H9 (cell line): ENCODE measurements around the gene PPWD1. TPM values are rescaled to one million over a fixed set of nuclear protein-coding genes. Genes with fewer than 3 reads are reported as not detected.
A peak's percentile ranks its signal among the peaks of the same experiment; 100 is the strongest.

Source experiments
- DNase-seq: peaks from one replicate; pipeline ENCODE4 v3.0.0-alpha.2; 2017
- H2AFZ ChIP-seq: one replicate; pipeline ENCODE4 v1.6.1; 2013; ENCODE audit warnings: mild to moderate bottlenecking, low read length, control low read depth, moderate library complexity
- H2AK5ac ChIP-seq: 2 replicates; pipeline ENCODE4 v1.6.1; 2013; ENCODE audit warnings: low read length, control low read depth, mixed read lengths; ENCODE audit not compliant: insufficient read length
- H2BK120ac ChIP-seq: one replicate; pipeline ENCODE4 v1.6.1; 2013; ENCODE audit warnings: low read depth, mild to moderate bottlenecking, low read length, control low read depth, inconsistent platforms; ENCODE audit not compliant: poor library complexity, severe bottlenecking
- H2BK12ac ChIP-seq: 2 replicates; pipeline ENCODE4 v1.6.1; 2013; ENCODE audit warnings: low read length, control low read depth, mixed read lengths, low read depth; ENCODE audit not compliant: insufficient read length
- H2BK15ac ChIP-seq: 2 replicates; pipeline ENCODE4 v1.6.1; 2013; ENCODE audit warnings: low read depth, low read length, control low read depth
- H2BK20ac ChIP-seq: one replicate; pipeline ENCODE4 v1.6.1; 2013; ENCODE audit warnings: low read depth, mild to moderate bottlenecking, low read length, control low read depth, inconsistent platforms; ENCODE audit not compliant: poor library complexity, severe bottlenecking
- H2BK5ac ChIP-seq: 2 replicates; pipeline ENCODE4 v1.6.1; 2013; ENCODE audit warnings: low read length, control low read depth, mixed read lengths; ENCODE audit not compliant: insufficient read length
- H3K14ac ChIP-seq: 2 replicates; pipeline ENCODE4 v1.6.1; 2013; ENCODE audit warnings: low read length, control low read depth; ENCODE audit not compliant: insufficient read depth
- H3K18ac ChIP-seq: 2 replicates; pipeline ENCODE4 v1.6.1; 2013; ENCODE audit warnings: low read depth, mild to moderate bottlenecking, mixed read lengths, low read length, control low read depth; ENCODE audit not compliant: insufficient read length
- H3K23ac ChIP-seq: 2 replicates; pipeline ENCODE4 v1.6.1; 2013; ENCODE audit warnings: low read length, control low read depth, mixed read lengths, low read depth; ENCODE audit not compliant: insufficient read length
- H3K23me2 ChIP-seq: 2 replicates; pipeline ENCODE4 v1.6.1; 2013; ENCODE audit warnings: low read depth, mild to moderate bottlenecking, mixed read lengths, low read length, control low read depth; ENCODE audit not compliant: insufficient read length, poor library complexity, severe bottlenecking
- H3K27ac ChIP-seq: 2 replicates; pipeline ENCODE4 v1.5.1; 2013; ENCODE audit warnings: low read length, control low read depth, mixed read lengths, low read depth; ENCODE audit not compliant: insufficient read length
- H3K27me3 ChIP-seq: 2 replicates; pipeline ENCODE4 v1.6.1; 2013; ENCODE audit warnings: low read length, control low read depth, inconsistent platforms; ENCODE audit not compliant: insufficient read depth
- H3K4ac ChIP-seq: 2 replicates; pipeline ENCODE4 v1.6.1; 2013; ENCODE audit warnings: low read depth, mild to moderate bottlenecking, control low read depth, inconsistent platforms, low read length, moderate library complexity
- H3K4me1 ChIP-seq: 2 replicates; pipeline ENCODE4 v1.6.1; 2013; ENCODE audit warnings: low read length, control low read depth, inconsistent platforms; ENCODE audit not compliant: insufficient read depth
- H3K4me2 ChIP-seq: 2 replicates; pipeline ENCODE4 v1.6.1; 2013; ENCODE audit warnings: low read length, control low read depth, mixed read lengths; ENCODE audit not compliant: insufficient read length, insufficient read depth
- H3K56ac ChIP-seq: 2 replicates; pipeline ENCODE4 v1.6.1; 2013; ENCODE audit warnings: low read depth, mild to moderate bottlenecking, mixed read lengths, low read length, control low read depth; ENCODE audit not compliant: insufficient read length
- H3K79me1 ChIP-seq: 2 replicates; pipeline ENCODE4 v1.6.1; 2013; ENCODE audit warnings: low read depth, mild to moderate bottlenecking, moderate library complexity, low read length, control low read depth, inconsistent platforms; ENCODE audit not compliant: insufficient read depth, poor library complexity, severe bottlenecking
- H3K79me2 ChIP-seq: 2 replicates; pipeline ENCODE4 v1.6.1; 2013; ENCODE audit warnings: low read length, control low read depth, inconsistent platforms; ENCODE audit not compliant: insufficient read depth
- H3K9ac ChIP-seq: 2 replicates; pipeline ENCODE4 v1.6.1; 2013; ENCODE audit warnings: low read length, control low read depth, mixed read lengths; ENCODE audit not compliant: insufficient read length; ENCODE audit errors: extremely low read depth
- H3K9me3 ChIP-seq: one replicate; pipeline ENCODE4 v1.6.1; 2013; ENCODE audit warnings: low read depth, low read length, inconsistent platforms; ENCODE audit not compliant: control insufficient read depth
- H3T11ph ChIP-seq: one replicate; pipeline ENCODE4 v1.6.1; 2013; ENCODE audit warnings: mild to moderate bottlenecking, low read length, control low read depth, inconsistent platforms
- H4K20me1 ChIP-seq: one replicate; pipeline ENCODE4 v1.6.1; 2013; ENCODE audit not compliant: control insufficient read depth, insufficient read length, insufficient read depth
- H4K5ac ChIP-seq: 2 replicates; pipeline ENCODE4 v1.6.1; 2013; ENCODE audit warnings: low read depth, mild to moderate bottlenecking, mixed read lengths, low read length, control low read depth; ENCODE audit not compliant: insufficient read length
- H4K8ac ChIP-seq: replicated peaks from 2 replicates; pipeline ENCODE4 v1.6.1; 2013; ENCODE audit warnings: low read length, control low read depth, mixed read lengths, low read depth; ENCODE audit not compliant: insufficient read length
- H4K91ac ChIP-seq: 2 replicates; pipeline ENCODE4 v1.6.1; 2013; ENCODE audit warnings: low read depth, mild to moderate bottlenecking, moderate library complexity, mixed read lengths, low read length, control low read depth; ENCODE audit not compliant: insufficient read length
- H3K27ac Mint-ChIP-seq, 3 experiments: 2 replicates in 2 of 3; 3 replicates in 1 of 3; pipeline ENCODE4 v1.8.0; 2020 to 2021; ENCODE audit warnings: mixed read lengths in 3 of 3, mild to moderate bottlenecking in 1 of 3, moderate library complexity in 1 of 3
- H3K27me3 Mint-ChIP-seq: 2 replicates; pipeline ENCODE4 v1.8.0; 2021; ENCODE audit warnings: low read depth, mild to moderate bottlenecking, moderate library complexity, mixed read lengths
- H3K36me3 Mint-ChIP-seq, 3 experiments: 2 replicates in 2 of 3; 3 replicates in 1 of 3; pipeline ENCODE4 v1.8.0; 2020 to 2021; ENCODE audit warnings: low read depth in 3 of 3, mixed read lengths in 3 of 3; ENCODE audit not compliant: insufficient read depth in 1 of 3
- H3K4me1 Mint-ChIP-seq, 2 experiments: 2 replicates each; pipeline ENCODE4 v1.8.0; 2020; ENCODE audit warnings: mixed read lengths in 2 of 2
- H3K4me3 Mint-ChIP-seq, 2 experiments: 2 replicates in 1 of 2; 3 replicates in 1 of 2; pipeline ENCODE4 v1.8.0; 2020 to 2021; ENCODE audit warnings: mild to moderate bottlenecking in 2 of 2, mixed read lengths in 2 of 2, moderate library complexity in 1 of 2
- H3K9me3 Mint-ChIP-seq, 2 experiments: 2 replicates in 1 of 2; 3 replicates in 1 of 2; pipeline ENCODE4 v1.8.0; 2020; ENCODE audit warnings: mild to moderate bottlenecking in 2 of 2, mixed read lengths in 2 of 2, moderate library complexity in 1 of 2
- WGBS: extraction: QIAGEN DNeasy Blood & Tissue Kit; methylation state at CpG from one replicate; pipeline ENCODE4 v1.1.7; 2013; ENCODE audit warnings: missing lambda C conversion rate, low lambda C conversion rate, mixed read lengths; ENCODE audit not compliant: insufficient read length; ENCODE audit errors: extremely low coverage; 5-methylcytosine and 5-hydroxymethylcytosine counted together
- long read RNA-seq: library from polyadenylated mRNA; unstranded; transcript quantifications from one replicate; pipeline ENCODE4 v2.0.0, GENCODE V29; 2020
- total RNA-seq: library from RNA; stranded (reverse); gene quantifications from 2 replicates; pipeline ENCODE4 v1.2.1, GENCODE V29; 2021
- TF ChIP-seq, protein P1 (sequence below): fragments of 200-600 bp; sonication (generic); conservative IDR thresholded peaks from 3 replicates; pipeline ENCODE4 v1.8.0; 2021; ENCODE audit warnings: antibody characterized with exemption, mild to moderate bottlenecking

Gene PPWD1
- total RNA-seq, result 42.0 and 43.2 TPM in 2 replicates
- long read RNA-seq, transcript PPWD1-201 (11 exons, 2,166 nt), result major isoform, 295 of 345 reads
- long read RNA-seq, transcript PPWD1-214 (12 exons, 2,195 nt), result minor isoform, 11 of 345 reads
- long read RNA-seq, partial matches to known transcripts, result 9 of 345 reads
- long read RNA-seq, other reads (novel, unspliced or antisense), result 29 of 345 reads

DNA sequence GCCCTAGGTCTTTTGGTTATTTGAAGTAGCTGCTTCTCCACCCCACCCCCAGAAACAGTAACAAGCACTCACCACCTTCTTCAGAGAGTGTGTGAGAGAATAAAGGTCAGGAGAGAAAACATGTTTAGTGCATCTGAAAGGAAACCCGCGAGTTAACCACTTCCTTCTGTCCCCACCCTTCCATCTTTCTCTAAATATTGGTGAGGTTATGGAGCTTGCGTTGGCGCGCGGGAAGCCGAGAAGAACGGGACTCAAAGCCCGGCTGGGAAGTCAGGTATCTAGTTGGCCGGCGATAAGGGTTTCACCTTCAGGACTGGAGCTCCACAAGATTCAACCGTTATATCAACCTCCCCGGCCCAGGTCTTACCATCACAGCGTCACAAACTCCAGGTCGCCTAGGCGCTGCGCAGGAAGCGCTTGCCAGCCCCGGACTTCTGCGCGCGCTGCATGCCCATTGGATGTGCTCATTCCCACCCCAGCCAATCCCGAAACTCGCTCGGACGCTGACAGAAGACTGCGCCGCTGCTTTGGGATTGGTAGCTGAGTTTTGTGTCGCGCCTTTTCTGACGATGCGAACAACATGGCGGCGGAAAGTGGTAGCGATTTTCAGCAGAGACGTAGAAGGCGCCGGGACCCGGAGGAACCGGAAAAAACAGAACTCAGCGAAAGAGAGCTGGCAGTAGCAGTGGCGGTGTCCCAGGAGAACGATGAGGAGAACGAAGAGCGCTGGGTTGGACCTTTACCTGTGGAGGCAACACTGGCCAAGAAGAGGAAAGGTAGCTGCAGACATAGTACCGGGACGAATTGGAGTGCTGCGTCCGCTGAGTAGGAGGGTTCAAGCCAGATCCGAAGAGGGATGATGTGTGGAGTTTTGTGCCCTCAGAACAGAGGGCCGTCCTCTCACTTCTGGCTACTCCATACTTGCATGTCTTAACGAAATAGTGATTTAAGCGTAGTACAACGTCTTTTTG lies at the start of gene PPWD1, which contains the start of gene CENPK:
PPWD1 (plus strand) TSS at position 566 of the 971 bp plus-strand sequence; CDS start at position 581, 15 bp downstream.
CENPK (minus strand) TSS at position 438 of the 971 bp plus-strand sequence. CDS start 8,261 bp downstream, outside the sequence.
- H3K23me2 ChIP-seq, result peaks cover 2% of the 10 kb centered on the region
- no peak within 1 kb of the TSS for H2BK120ac ChIP-seq
- DNase-seq, result peak; percentile 97
- no peak within 1 kb of the TSS for H2AK5ac ChIP-seq
- Mint-ChIP-seq H3K27me3 (no peaks in the 10 kb centered on the region), H3K9me3 (peaks cover 0 to 2% of the 10 kb centered on the region in 2 experiments; a peak in 1 of 5 replicates), H3K4me1 (peaks cover 15 to 20% of the 10 kb centered on the region in 2 experiments), H3K4me3 (peak within 1 kb of the TSS; percentile 98 to 99), H3K27ac (peak within 1 kb of the TSS; percentile 99 to 100 (median 100)), H3K36me3 (peaks cover 4 to 24% (median 22%) of the 10 kb centered on the region in 3 experiments; a peak in 6 of 7 replicates)
- peak within 1 kb of the TSS; percentile 61 for H4K5ac ChIP-seq
- peak within 1 kb of the TSS; percentile 10 for H2BK5ac ChIP-seq
- no peak within 1 kb of the TSS; the same call in 1 of the 2 replicates for H3K4ac ChIP-seq
- TF ChIP-seq, protein P1, sequence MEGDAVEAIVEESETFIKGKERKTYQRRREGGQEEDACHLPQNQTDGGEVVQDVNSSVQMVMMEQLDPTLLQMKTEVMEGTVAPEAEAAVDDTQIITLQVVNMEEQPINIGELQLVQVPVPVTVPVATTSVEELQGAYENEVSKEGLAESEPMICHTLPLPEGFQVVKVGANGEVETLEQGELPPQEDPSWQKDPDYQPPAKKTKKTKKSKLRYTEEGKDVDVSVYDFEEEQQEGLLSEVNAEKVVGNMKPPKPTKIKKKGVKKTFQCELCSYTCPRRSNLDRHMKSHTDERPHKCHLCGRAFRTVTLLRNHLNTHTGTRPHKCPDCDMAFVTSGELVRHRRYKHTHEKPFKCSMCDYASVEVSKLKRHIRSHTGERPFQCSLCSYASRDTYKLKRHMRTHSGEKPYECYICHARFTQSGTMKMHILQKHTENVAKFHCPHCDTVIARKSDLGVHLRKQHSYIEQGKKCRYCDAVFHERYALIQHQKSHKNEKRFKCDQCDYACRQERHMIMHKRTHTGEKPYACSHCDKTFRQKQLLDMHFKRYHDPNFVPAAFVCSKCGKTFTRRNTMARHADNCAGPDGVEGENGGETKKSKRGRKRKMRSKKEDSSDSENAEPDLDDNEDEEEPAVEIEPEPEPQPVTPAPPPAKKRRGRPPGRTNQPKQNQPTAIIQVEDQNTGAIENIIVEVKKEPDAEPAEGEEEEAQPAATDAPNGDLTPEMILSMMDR, result no peak
- peak within 1 kb of the TSS; percentile 89 for H3K14ac ChIP-seq
- H3K27me3 ChIP-seq, result no peaks in the 10 kb centered on the region
- peak within 1 kb of the TSS; percentile 87 for H3K4me2 ChIP-seq
- no peaks in the 10 kb centered on the region for H4K20me1 ChIP-seq
- H2BK12ac ChIP-seq, result no peak within 1 kb of the TSS
- no peaks in the 10 kb centered on the region; the same call in 1 of the 2 replicates for H3K4me1 ChIP-seq
- no peaks in the 10 kb centered on the region for H3K79me1 ChIP-seq
- H2BK20ac ChIP-seq, result no peak within 1 kb of the TSS
- no peak within 1 kb of the TSS for H3K23ac ChIP-seq
- peak within 1 kb of the TSS; percentile 85 for H2AFZ ChIP-seq
- peak within 1 kb of the TSS; percentile 4 for H3K56ac ChIP-seq
- no peak within 1 kb of the TSS for H3T11ph ChIP-seq
- no peak within 1 kb of the TSS for H4K91ac ChIP-seq
- H3K27ac ChIP-seq, result peak within 1 kb of the TSS; percentile 86
- H3K79me2 ChIP-seq, result peaks cover 4% of the 10 kb centered on the region; the same call in 1 of the 2 replicates
- H3K18ac ChIP-seq, result peak within 1 kb of the TSS; percentile 93
- no CpG with 5 or more reads among the region's 54 CpGs for WGBS
- H4K8ac ChIP-seq, result no peak within 1 kb of the TSS
- peak within 1 kb of the TSS; percentile 97 for H3K9ac ChIP-seq
- H2BK15ac ChIP-seq, result no peak within 1 kb of the TSS
- H3K9me3 ChIP-seq, result no peaks in the 10 kb centered on the region
